Measurements from ENCODE around the gene ARL4C. TPM values are rescaled to one million over a fixed set of nuclear protein-coding genes. Genes with fewer than 3 reads are reported as not detected.

Gene ARL4C
- total RNA-seq, 1 donor from 2014 or later, result 127 TPM

DNA sequence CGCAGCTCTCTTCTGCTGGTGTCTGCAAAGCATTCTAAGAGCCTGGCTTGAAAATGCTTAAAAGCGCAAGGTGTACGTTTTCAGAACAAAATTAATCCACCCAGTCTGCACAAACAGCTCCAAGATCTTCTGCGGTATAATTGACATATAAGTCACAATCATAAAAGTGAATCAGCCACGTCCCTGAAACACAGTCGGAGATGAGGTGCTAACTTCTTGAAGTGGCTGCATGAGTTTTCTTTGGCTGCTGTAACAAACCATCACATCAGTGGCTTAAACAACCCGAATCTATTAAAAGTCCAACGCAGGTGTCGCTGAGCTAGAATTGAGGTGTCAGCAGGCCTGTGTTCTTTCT, 32.6 kb downstream of the ARL4C start:
- peaks cover 5% of the 10 kb centered on the region for H3K4me1 Mint-ChIP-seq (ENCODE audit: low read depth)
- TF ChIP-seq, protein P1, sequence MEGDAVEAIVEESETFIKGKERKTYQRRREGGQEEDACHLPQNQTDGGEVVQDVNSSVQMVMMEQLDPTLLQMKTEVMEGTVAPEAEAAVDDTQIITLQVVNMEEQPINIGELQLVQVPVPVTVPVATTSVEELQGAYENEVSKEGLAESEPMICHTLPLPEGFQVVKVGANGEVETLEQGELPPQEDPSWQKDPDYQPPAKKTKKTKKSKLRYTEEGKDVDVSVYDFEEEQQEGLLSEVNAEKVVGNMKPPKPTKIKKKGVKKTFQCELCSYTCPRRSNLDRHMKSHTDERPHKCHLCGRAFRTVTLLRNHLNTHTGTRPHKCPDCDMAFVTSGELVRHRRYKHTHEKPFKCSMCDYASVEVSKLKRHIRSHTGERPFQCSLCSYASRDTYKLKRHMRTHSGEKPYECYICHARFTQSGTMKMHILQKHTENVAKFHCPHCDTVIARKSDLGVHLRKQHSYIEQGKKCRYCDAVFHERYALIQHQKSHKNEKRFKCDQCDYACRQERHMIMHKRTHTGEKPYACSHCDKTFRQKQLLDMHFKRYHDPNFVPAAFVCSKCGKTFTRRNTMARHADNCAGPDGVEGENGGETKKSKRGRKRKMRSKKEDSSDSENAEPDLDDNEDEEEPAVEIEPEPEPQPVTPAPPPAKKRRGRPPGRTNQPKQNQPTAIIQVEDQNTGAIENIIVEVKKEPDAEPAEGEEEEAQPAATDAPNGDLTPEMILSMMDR (IDR thresholded peaks at IDR 0.05), result no peak
- H3K27ac Mint-ChIP-seq (ENCODE audit: unreplicated experiment), result no peak overlapping the region
- no peak for DNase-seq (ENCODE audit: low spot score)
- H3K36me3 Mint-ChIP-seq (ENCODE audit: low read depth), result no peaks in the 10 kb centered on the region
- H3K27me3 Mint-ChIP-seq (ENCODE audit: low read depth), result no peaks in the 10 kb centered on the region
- peaks cover 6% of the 10 kb centered on the region for H3K9me3 Mint-ChIP-seq (ENCODE audit: low read depth)
- H3K4me3 Mint-ChIP-seq (ENCODE audit: unreplicated experiment), result no peak overlapping the region

DNA sequence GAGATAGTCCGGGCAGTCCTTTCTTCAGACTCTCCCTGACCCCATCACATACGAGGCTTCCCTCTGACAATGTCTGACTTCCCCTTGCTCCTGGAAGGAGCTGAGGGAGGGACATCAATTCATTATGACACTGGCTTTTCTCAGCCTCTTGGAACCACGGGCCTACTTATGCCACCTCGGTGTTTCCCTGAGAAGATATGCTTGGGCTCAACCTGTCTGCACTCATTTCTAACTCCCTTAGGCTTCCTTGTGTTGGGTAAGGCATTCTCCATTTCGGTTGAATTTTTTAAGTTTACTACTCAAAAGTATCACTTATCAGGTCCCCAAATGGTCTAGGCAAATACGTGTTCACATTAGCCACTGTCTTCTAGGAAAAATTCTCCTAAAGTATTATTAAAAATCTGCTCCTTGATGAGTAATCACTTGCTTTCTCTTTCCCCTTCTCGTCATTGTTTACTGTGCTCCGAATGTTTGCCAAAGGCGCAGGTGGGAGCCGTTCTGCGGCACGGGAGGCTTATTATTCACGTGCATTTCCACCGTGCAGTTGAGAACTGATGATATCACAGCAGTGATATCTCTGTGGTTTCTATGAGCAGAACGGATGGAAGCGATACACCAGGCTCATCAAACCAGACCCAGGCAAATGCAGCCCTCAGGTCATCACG, 33.1 kb downstream of the ARL4C start:
- DNase-seq (ENCODE audit: low spot score), result no peak
- Mint-ChIP-seq H3K27me3 (ENCODE audit: low read depth) (no peaks in the 10 kb centered on the region), H3K4me3 (ENCODE audit: unreplicated experiment) (no peak overlapping the region)

DNA sequence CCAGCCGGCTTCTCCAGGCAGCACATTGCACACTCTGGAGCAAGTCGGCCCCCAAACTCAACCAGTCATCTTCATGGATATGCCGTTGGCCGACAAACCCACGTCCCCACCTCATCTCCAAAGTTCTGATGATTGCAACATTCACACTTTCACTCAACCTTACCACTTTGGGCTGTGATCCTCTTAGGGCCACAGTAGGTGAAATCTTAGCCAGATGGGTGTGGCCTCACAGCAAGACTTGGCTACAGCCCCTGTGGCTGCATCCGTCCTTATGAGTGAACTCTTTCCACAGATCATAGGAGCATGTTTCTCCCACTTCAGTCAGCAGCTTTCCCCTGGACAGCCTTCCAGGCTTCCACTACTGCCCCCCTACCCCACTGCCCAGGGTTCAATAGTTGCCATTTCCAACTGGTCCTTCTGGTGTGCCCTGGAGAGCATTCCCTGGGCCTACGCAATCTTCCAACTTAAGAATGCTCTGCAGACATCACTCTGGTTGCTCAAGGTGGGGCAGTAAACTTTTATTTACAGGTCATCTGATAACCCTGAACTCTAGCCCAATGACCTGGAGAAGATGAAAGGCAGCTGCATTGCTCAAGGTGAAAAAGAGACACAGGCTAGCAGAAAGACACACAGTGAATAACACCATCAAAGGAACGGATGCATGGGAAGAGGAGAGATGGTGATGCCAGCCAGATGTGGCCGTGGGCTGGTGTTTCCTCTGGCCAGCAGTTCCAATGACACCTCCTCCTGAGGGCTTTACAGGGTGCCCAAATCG, 34.5 kb downstream of the ARL4C start:
- no peak for DNase-seq (ENCODE audit: low spot score)
- Mint-ChIP-seq H3K36me3 (ENCODE audit: low read depth) (peaks cover 2% of the 10 kb centered on the region), H3K27ac (ENCODE audit: unreplicated experiment) (no peak overlapping the region), H3K4me1 (ENCODE audit: low read depth) (no peaks in the 10 kb centered on the region), H3K9me3 (ENCODE audit: low read depth) (peaks cover 11% of the 10 kb centered on the region), H3K27me3 (ENCODE audit: low read depth) (no peaks in the 10 kb centered on the region), H3K4me3 (ENCODE audit: unreplicated experiment) (no peak overlapping the region)
- TF ChIP-seq, protein P1 (IDR thresholded peaks at IDR 0.05), result no peak

More for the DNA sequence above, 33.1 kb downstream of the ARL4C start:
- TF ChIP-seq, protein P1 (IDR thresholded peaks at IDR 0.05), result no peak
- no peaks in the 10 kb centered on the region for H3K36me3 Mint-ChIP-seq (ENCODE audit: low read depth)
- H3K4me1 Mint-ChIP-seq (ENCODE audit: low read depth), result peaks cover 4% of the 10 kb centered on the region
- H3K9me3 Mint-ChIP-seq (ENCODE audit: low read depth), result peaks cover 6% of the 10 kb centered on the region
- no peak overlapping the region for H3K27ac Mint-ChIP-seq (ENCODE audit: unreplicated experiment)

DNA sequence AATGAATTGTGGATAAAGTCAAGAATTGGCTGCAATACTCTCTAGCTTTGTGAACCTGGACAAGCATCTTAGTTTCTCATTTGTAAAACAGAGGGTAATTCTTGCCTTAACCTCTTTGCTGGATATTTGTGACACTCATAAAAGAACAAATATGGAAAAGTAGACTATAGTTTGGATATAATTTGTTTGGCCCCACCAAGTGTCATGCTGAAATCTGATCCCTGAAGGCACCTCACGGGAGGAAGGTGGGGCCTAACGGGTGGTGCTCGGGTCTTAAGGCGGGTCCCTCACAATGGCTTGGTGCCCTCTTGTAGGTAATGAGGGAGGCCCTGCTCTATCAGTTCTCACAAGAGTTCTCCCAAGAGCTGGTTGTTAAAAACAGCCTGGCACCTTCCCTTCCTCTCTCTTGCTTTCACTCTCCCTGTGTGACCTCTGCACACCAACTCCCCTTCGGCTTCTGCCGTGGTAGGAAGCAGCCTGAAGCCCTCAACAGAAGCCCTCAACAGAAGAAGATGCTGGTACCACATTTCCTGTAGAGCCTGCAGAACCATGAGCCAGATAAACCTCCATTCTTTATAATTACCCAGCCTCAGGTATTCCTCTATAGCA, 37.4 kb downstream of the ARL4C start:
- H3K4me3 Mint-ChIP-seq (ENCODE audit: unreplicated experiment), result no peak overlapping the region
- no peak overlapping the region for H3K27ac Mint-ChIP-seq (ENCODE audit: unreplicated experiment)
- DNase-seq (ENCODE audit: low spot score), result no peak
- no peaks in the 10 kb centered on the region for H3K27me3 Mint-ChIP-seq (ENCODE audit: low read depth)
- H3K36me3 Mint-ChIP-seq (ENCODE audit: low read depth), result peaks cover 3% of the 10 kb centered on the region
- TF ChIP-seq, protein P1 (IDR thresholded peaks at IDR 0.05), result no peak
- H3K4me1 Mint-ChIP-seq (ENCODE audit: low read depth), result no peaks in the 10 kb centered on the region
- H3K9me3 Mint-ChIP-seq (ENCODE audit: low read depth), result peaks cover 10% of the 10 kb centered on the region

DNA sequence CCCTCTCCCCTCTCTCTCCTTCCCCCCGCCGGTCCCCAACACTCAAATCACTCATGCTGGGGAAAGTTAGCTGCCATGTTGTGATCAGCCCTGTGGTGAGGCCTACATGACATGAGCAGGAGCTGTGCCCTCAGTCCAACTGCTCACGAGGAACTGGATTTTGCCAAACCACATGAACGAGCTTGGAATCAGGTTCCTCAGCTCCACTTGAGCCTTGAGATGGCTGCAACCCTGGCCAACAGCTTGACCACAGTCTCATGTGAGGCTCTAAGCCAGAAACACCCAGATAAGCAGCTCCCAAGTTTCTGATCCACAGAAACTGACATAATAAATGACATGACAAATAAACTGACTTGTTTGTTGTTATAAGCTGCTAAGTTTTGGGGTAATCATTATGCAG, 38.4 kb downstream of the ARL4C start:
- Mint-ChIP-seq H3K27ac (ENCODE audit: unreplicated experiment) (no peak overlapping the region), H3K27me3 (ENCODE audit: low read depth) (no peaks in the 10 kb centered on the region), H3K4me1 (ENCODE audit: low read depth) (peaks cover 3% of the 10 kb centered on the region), H3K9me3 (ENCODE audit: low read depth) (peaks cover 13% of the 10 kb centered on the region), H3K36me3 (ENCODE audit: low read depth) (peaks cover 3% of the 10 kb centered on the region), H3K4me3 (ENCODE audit: unreplicated experiment) (no peak overlapping the region)
- TF ChIP-seq, protein P1 (IDR thresholded peaks at IDR 0.05), result no peak
- DNase-seq (ENCODE audit: low spot score), result no peak
